ENCODE results near the gene DLX6.

GRCh38 chr7:97015756-97016380, 10.5 kb downstream of the DLX6 start:
- TF ChIP-seq, protein P1, sequence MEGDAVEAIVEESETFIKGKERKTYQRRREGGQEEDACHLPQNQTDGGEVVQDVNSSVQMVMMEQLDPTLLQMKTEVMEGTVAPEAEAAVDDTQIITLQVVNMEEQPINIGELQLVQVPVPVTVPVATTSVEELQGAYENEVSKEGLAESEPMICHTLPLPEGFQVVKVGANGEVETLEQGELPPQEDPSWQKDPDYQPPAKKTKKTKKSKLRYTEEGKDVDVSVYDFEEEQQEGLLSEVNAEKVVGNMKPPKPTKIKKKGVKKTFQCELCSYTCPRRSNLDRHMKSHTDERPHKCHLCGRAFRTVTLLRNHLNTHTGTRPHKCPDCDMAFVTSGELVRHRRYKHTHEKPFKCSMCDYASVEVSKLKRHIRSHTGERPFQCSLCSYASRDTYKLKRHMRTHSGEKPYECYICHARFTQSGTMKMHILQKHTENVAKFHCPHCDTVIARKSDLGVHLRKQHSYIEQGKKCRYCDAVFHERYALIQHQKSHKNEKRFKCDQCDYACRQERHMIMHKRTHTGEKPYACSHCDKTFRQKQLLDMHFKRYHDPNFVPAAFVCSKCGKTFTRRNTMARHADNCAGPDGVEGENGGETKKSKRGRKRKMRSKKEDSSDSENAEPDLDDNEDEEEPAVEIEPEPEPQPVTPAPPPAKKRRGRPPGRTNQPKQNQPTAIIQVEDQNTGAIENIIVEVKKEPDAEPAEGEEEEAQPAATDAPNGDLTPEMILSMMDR (IDR thresholded peaks at IDR 0.05; ENCODE audit: low read depth, low read length) = no peak
- TF ChIP-seq EZH2phosphoT487 (IDR thresholded peaks at IDR 0.05; ENCODE audit: low read depth) = no peak

Data from OCI-LY3 (cell line).